ENCODE results near the gene HHAT. TPM values are rescaled to one million over a fixed set of nuclear protein-coding genes. Genes with fewer than 3 reads are reported as not detected.

HHAT gene
- polyA plus RNA-seq, 10 donors: 3.5 to 6.0 (median 4.5) TPM

GRCh38 chr1:210313046-210313595 lies 15.6 kb upstream of the HHAT start:
- DNase-seq: no peak

- no peak for DNase-seq
Measured at GRCh38 chr1:210313921-210314320, 14.8 kb upstream of the HHAT start.

- no peak for DNase-seq
Measured at GRCh38 chr1:210315529-210315928, 13.2 kb upstream of the HHAT start.

GRCh38 chr1:210321131-210321530 lies 7.6 kb upstream of the HHAT start:
- no peak for DNase-seq

- DNase-seq: no peak
Measured at GRCh38 chr1:210321552-210321951, 7.2 kb upstream of the HHAT start.

- no peak for DNase-seq
Measured at GRCh38 chr1:210323957-210324356, 4.7 kb upstream of the HHAT start.

GRCh38 chr1:210325026-210325670 lies 3.6 kb upstream of the HHAT start:
- DNase-seq: no peak

- DNase-seq: peak in 1 of 3 donors; percentile 49
Measured at GRCh38 chr1:210328032-210328745, 513 bp upstream of the HHAT start.

- no peak for DNase-seq
Measured at GRCh38 chr1:210330279-210330866, 1.7 kb downstream of the HHAT start.

GRCh38 chr1:210332233-210332632 lies 3.5 kb downstream of the HHAT start:
- DNase-seq: no peak

GRCh38 chr1:210332719-210333398 lies 4.2 kb downstream of the HHAT start:
- no peak for DNase-seq

- no peak for DNase-seq
Measured at GRCh38 chr1:210335001-210335400, 6.3 kb downstream of the HHAT start.

- no peak for DNase-seq
Measured at GRCh38 chr1:210336362-210336761, 7.7 kb downstream of the HHAT start.

- DNase-seq: no peak
Measured at GRCh38 chr1:210339500-210339899, 10.8 kb downstream of the HHAT start.

- DNase-seq: no peak
Measured at GRCh38 chr1:210340311-210340710, 11.6 kb downstream of the HHAT start.

GRCh38 chr1:210340841-210341240 lies 12.1 kb downstream of the HHAT start:
- no peak for DNase-seq

GRCh38 chr1:210342986-210343780 lies 14.5 kb downstream of the HHAT start:
- peak in 1 of 3 donors; percentile 11 for DNase-seq

GRCh38 chr1:210344706-210345105 lies 16.0 kb downstream of the HHAT start:
- DNase-seq: no peak

- DNase-seq: peak in 1 of 3 donors; percentile 21
Measured at GRCh38 chr1:210347112-210347511, 18.4 kb downstream of the HHAT start.

GRCh38 chr1:210351496-210351895 lies 22.8 kb downstream of the HHAT start:
- DNase-seq: no peak

- DNase-seq: no peak
Measured at GRCh38 chr1:210352575-210352974, 23.9 kb downstream of the HHAT start.
